Endothelial cell (in vitro differentiated cells): ENCODE results near the gene C3AR1. TPM values are rescaled to one million over a fixed set of nuclear protein-coding genes. Genes with fewer than 3 reads are reported as not detected.

ENCODE experiments used
- DNase-seq: peaks from one replicate; pipeline ENCODE4 v3.0.0; 2021; ENCODE audit warnings: low spot score
- H3K27ac Mint-ChIP-seq: one replicate; pipeline ENCODE4 v1.8.0; 2021; ENCODE audit warnings: mixed read lengths, inconsistent platforms; ENCODE audit not compliant: unreplicated experiment
- H3K27me3 Mint-ChIP-seq: one replicate; pipeline ENCODE4 v1.8.0; 2021; ENCODE audit warnings: mild to moderate bottlenecking, moderate library complexity, mixed read lengths, inconsistent platforms; ENCODE audit not compliant: unreplicated experiment
- H3K36me3 Mint-ChIP-seq: one replicate; pipeline ENCODE4 v1.8.0; 2021; ENCODE audit warnings: mild to moderate bottlenecking, low read depth, mixed read lengths, inconsistent platforms; ENCODE audit not compliant: unreplicated experiment
- H3K4me1 Mint-ChIP-seq: one replicate; pipeline ENCODE4 v1.8.0; 2021; ENCODE audit warnings: mild to moderate bottlenecking, mixed read lengths, inconsistent platforms; ENCODE audit not compliant: unreplicated experiment
- H3K4me3 Mint-ChIP-seq: one replicate; pipeline ENCODE4 v1.8.0; 2021; ENCODE audit warnings: mild to moderate bottlenecking, mixed read lengths, inconsistent platforms; ENCODE audit not compliant: unreplicated experiment
- H3K9me3 Mint-ChIP-seq: one replicate; pipeline ENCODE4 v1.8.0; 2021; ENCODE audit warnings: mixed read lengths, inconsistent platforms; ENCODE audit not compliant: unreplicated experiment
- total RNA-seq: library from RNA; stranded (reverse); fragmentation: NEBNext Ultra II Directional; extraction: Animal tissue kit (Norgen Biotek cat#: 25700); gene quantifications from one replicate; pipeline ENCODE4 v1.2.1, GENCODE V29; 2021; ENCODE audit not compliant: unreplicated experiment
- TF ChIP-seq, protein P1 (sequence below): fragments of 200-600 bp; sonication (generic); IDR thresholded peaks from one replicate; pipeline ENCODE4 v1.5.0; 2021; ENCODE audit warnings: antibody characterized with exemption; ENCODE audit not compliant: unreplicated experiment

The C3AR1 gene
- total RNA-seq, 1 donor from 2014 or later, result 0.49 TPM

DNA sequence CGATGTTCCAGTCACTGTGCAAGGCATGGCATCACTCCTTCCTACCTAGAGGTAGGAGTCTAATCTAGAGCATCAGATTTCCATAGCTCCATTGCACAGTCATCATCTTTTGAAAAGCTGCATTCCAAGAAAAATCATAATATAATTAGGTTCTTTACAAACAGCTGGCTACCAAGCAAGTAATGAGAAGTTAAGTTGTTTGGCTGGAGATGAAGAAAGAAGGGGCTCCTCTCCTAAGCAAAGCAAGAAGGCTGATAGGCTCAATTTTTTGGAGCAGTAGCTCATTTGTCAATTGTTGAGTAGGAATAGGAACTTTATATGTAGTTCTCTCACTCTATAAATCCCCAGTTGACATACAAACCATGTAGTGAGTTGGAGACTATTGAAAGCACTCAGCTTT lies 25.4 kb downstream of the C3AR1 start:
- peaks cover 37% of the 10 kb centered on the region for H3K4me1 Mint-ChIP-seq
- TF ChIP-seq, protein P1, sequence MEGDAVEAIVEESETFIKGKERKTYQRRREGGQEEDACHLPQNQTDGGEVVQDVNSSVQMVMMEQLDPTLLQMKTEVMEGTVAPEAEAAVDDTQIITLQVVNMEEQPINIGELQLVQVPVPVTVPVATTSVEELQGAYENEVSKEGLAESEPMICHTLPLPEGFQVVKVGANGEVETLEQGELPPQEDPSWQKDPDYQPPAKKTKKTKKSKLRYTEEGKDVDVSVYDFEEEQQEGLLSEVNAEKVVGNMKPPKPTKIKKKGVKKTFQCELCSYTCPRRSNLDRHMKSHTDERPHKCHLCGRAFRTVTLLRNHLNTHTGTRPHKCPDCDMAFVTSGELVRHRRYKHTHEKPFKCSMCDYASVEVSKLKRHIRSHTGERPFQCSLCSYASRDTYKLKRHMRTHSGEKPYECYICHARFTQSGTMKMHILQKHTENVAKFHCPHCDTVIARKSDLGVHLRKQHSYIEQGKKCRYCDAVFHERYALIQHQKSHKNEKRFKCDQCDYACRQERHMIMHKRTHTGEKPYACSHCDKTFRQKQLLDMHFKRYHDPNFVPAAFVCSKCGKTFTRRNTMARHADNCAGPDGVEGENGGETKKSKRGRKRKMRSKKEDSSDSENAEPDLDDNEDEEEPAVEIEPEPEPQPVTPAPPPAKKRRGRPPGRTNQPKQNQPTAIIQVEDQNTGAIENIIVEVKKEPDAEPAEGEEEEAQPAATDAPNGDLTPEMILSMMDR, result no peak
- no peak overlapping the region for H3K27ac Mint-ChIP-seq
- H3K9me3 Mint-ChIP-seq, result no peaks in the 10 kb centered on the region
- DNase-seq, result no peak
- H3K27me3 Mint-ChIP-seq, result peaks cover 8% of the 10 kb centered on the region
- H3K36me3 Mint-ChIP-seq, result peaks cover 40% of the 10 kb centered on the region
- peak overlapping the region; percentile 28 for H3K4me3 Mint-ChIP-seq

DNA sequence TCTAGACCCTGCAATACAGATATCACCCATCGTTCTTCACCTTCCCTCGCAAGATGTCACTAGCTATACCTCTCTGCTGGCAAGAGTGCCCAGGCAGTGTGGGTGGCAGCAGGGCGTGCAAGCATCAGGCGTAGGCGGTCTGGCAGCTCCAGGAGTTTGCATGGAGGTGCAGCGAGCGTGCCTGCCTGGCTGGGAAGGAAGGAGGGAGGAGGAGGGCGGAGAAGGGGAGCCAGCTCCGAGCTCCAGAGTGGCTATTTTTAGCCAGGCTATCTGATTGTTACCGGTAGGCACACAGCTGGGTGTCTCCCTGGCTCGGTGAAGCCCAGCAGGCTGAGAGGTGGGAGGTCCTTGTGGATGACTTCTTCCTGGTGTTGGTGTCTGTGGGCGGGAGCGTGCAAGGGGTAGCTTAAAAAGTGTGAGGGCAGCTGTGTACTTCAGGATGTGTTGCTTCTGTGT lies 27.5 kb downstream of the C3AR1 start:
- H3K4me3 Mint-ChIP-seq, result peak overlapping the region; percentile 57
- TF ChIP-seq, protein P1, result no peak
- peaks cover 57% of the 10 kb centered on the region for H3K4me1 Mint-ChIP-seq
- no peaks in the 10 kb centered on the region for H3K9me3 Mint-ChIP-seq
- H3K36me3 Mint-ChIP-seq, result peaks cover 31% of the 10 kb centered on the region
- peak overlapping the region; percentile 16 for H3K27ac Mint-ChIP-seq
- H3K27me3 Mint-ChIP-seq, result peaks cover 10% of the 10 kb centered on the region
- DNase-seq, result no peak

DNA sequence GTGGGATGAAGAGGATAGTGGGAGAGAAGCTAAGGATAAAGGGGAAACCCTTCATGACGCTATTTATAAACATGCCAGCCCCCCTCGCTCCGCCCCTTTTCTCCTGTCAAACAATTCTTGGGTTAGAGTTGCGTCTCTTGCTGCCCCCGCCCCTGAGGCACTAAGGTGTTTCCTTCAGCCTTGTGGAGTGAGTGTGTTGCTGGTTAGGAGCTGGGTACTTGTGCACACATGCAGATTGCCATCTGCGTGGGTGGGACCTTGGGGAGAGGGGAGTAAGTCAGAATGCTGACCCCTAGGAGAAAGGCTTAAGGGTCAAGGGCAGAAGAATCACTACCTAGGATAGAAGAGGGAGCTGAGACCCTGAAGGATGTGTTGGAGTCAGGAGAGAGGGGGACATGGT lies 28.2 kb downstream of the C3AR1 start:
- Mint-ChIP-seq H3K27ac (no peak overlapping the region), H3K36me3 (peaks cover 24% of the 10 kb centered on the region), H3K9me3 (no peaks in the 10 kb centered on the region), H3K4me1 (peaks cover 59% of the 10 kb centered on the region), H3K27me3 (peaks cover 11% of the 10 kb centered on the region), H3K4me3 (peak overlapping the region; percentile 81)
- no peak for DNase-seq
- TF ChIP-seq, protein P1, result no peak

DNA sequence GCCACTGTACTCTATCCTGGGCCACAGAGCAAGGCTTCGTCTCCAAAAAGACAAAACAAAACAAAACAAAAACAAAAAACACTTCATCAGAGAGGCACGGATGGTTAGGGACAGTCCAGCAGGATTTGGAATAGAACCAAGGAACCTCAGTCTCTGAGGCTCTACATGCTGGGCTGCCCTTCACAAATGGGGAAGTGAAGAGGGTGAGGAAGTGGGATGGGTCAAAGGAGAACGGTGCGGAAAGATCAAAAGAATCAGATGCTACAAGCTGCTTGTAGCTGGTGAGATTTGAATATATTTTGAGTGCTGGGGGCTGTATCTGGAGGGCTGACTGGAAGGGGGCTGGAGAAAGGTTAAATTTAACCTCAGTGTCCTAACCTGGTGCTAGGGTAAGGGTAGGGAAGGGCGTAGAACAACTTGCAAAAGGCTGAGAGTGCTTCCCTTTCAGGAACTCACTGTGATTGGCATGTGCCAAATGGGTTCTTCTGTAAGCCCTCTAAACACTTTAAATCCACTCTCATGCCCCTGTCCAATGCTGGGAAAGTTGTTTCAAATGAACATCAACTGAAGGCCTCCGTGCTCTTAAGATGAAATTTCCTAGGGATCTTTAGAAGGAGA lies 29.0 kb downstream of the C3AR1 start:
- DNase-seq, result no peak
- TF ChIP-seq, protein P1, result no peak
- peak overlapping the region; percentile 92 for H3K4me3 Mint-ChIP-seq
- H3K27ac Mint-ChIP-seq, result peak overlapping the region; percentile 79
- no peaks in the 10 kb centered on the region for H3K9me3 Mint-ChIP-seq
- peaks cover 11% of the 10 kb centered on the region for H3K27me3 Mint-ChIP-seq
- peaks cover 19% of the 10 kb centered on the region for H3K36me3 Mint-ChIP-seq
- H3K4me1 Mint-ChIP-seq, result peaks cover 60% of the 10 kb centered on the region

DNA sequence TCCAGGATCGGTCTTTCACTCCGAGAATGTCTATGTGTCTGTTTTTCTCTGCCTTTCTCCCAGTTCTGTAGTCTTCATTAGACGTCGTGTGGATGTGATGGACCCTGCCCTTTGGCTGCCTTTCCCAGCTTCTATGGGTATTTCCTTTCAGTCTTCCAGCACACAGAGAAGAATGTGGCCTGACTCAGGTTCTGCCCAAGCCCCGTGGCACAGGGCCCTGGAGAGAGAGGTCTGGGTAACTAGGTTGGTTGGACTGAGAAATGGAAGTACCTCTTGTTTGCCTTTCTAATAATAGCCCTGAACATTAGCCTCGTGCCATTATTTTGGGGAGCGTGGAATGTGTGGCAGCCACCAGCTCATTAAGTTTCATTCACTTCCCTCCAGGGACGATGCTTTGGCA lies 29.8 kb downstream of the C3AR1 start:
- DNase-seq, result no peak
- H3K27ac Mint-ChIP-seq, result peak overlapping the region; percentile 1
- H3K4me1 Mint-ChIP-seq, result peaks cover 65% of the 10 kb centered on the region
- H3K27me3 Mint-ChIP-seq, result peaks cover 11% of the 10 kb centered on the region
- H3K9me3 Mint-ChIP-seq, result no peaks in the 10 kb centered on the region
- TF ChIP-seq, protein P1, result no peak
- peaks cover 19% of the 10 kb centered on the region for H3K36me3 Mint-ChIP-seq
- H3K4me3 Mint-ChIP-seq, result peak overlapping the region; percentile 92
